Measurements from ENCODE around the gene ZNF391. TPM values are rescaled to one million over a fixed set of nuclear protein-coding genes. Genes with fewer than 3 reads are reported as not detected.
"Not testable (repeated sequence)": the region's sequence is repeated elsewhere in the genome, so short reads cannot be mapped to it uniquely, and the experiment has no call there.

ZNF391 gene
- total RNA-seq, 6 experiments from 2014 or later = 0.46 to 0.82 (median 0.60) TPM

DNA sequence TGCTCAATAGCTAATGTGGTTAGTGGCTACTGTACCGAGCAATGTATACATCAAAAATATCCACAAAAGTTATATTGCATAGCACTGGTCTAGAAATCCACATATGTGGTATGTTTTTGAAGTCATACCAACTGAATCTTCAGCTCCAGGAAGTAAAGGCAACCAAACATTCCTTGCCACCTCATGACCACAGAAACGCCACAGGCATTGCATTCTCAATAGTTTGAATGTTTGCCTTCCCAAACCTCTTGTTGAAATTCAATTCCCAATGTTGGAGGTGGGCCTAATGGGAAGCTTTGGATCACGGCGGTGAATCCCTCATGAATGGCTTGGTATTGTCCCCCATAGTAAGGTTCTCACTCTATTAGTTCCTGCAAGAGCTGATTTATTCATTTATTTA lies 18.2 kb upstream of the ZNF391 start:
- H3K27me3 Mint-ChIP-seq (ENCODE audit: insufficient read depth) = no peaks in the 10 kb centered on the region; the same call in 1 of the 2 replicates
- TF ChIP-seq, protein P1, sequence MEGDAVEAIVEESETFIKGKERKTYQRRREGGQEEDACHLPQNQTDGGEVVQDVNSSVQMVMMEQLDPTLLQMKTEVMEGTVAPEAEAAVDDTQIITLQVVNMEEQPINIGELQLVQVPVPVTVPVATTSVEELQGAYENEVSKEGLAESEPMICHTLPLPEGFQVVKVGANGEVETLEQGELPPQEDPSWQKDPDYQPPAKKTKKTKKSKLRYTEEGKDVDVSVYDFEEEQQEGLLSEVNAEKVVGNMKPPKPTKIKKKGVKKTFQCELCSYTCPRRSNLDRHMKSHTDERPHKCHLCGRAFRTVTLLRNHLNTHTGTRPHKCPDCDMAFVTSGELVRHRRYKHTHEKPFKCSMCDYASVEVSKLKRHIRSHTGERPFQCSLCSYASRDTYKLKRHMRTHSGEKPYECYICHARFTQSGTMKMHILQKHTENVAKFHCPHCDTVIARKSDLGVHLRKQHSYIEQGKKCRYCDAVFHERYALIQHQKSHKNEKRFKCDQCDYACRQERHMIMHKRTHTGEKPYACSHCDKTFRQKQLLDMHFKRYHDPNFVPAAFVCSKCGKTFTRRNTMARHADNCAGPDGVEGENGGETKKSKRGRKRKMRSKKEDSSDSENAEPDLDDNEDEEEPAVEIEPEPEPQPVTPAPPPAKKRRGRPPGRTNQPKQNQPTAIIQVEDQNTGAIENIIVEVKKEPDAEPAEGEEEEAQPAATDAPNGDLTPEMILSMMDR (IDR thresholded peaks at IDR 0.05) = no peak
- DNase-seq = no peak
- no peak overlapping the region for H3K27ac Mint-ChIP-seq
- peaks cover 13% of the 10 kb centered on the region; the same call in 1 of the 2 replicates for H3K9me3 Mint-ChIP-seq
- H3K4me1 Mint-ChIP-seq (ENCODE audit: low read depth) = peaks cover 14% of the 10 kb centered on the region
- H3K36me3 Mint-ChIP-seq (ENCODE audit: low read depth) = no peaks in the 10 kb centered on the region
- H3K4me3 Mint-ChIP-seq = no peak overlapping the region

DNA sequence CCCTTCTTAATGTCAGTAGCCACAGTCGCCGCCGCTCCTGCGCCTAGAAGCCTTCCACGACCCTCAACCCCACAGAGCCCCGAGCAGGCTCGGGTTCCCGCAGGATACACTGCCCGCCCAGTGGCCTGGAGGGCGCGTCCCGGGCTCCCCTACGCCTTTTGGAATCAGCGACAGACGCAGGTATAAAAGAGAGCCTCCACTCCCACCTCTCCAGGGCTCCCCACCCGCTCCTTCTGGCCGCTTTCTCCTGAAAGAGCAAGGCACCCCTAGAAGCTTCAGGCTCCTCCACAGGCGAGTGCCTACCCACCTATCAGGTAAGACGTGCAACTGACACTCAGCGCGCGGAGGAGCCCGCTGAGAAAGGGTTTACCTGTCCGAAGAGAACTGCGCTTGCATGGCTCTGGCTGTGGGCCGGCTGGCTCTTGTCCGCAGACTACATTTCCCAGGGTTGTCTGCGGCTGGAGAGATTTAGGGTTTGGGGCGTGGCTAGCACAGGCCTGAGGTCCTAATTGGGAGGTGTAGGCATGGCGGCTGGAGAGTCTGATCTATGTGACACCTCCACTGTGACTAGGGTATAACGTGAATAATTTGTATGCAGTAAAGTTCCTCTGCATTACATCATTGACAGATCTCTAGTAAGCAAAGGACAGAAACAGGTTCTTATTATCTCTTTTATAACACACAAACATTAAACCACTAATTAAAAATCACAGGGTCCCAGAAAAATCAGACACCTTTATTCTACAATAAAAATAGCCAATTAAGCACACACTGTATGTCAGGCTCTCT lies 13.5 kb upstream of the ZNF391 start:
- no peaks in the 10 kb centered on the region; the same call in 1 of the 2 replicates for H3K27me3 Mint-ChIP-seq (ENCODE audit: insufficient read depth)
- H3K4me1 Mint-ChIP-seq (ENCODE audit: low read depth) = peaks cover 19% of the 10 kb centered on the region
- peak; percentile 25 for DNase-seq
- TF ChIP-seq, protein P1 (IDR thresholded peaks at IDR 0.05) = no peak
- H3K27ac Mint-ChIP-seq = no peak overlapping the region
- no peaks in the 10 kb centered on the region for H3K9me3 Mint-ChIP-seq
- H3K36me3 Mint-ChIP-seq (ENCODE audit: low read depth) = no peaks in the 10 kb centered on the region
- peak overlapping the region; percentile 88 for H3K4me3 Mint-ChIP-seq

- peak overlapping the region; percentile 88 for H3K4me3 Mint-ChIP-seq
- no peaks in the 10 kb centered on the region for H3K36me3 Mint-ChIP-seq (ENCODE audit: low read depth)
- no peak for DNase-seq
- TF ChIP-seq, protein P1 (IDR thresholded peaks at IDR 0.05) = peak; percentile 32; the same call in 1 of the 2 replicates
- peaks cover 19% of the 10 kb centered on the region for H3K4me1 Mint-ChIP-seq (ENCODE audit: low read depth)
- peaks cover 6% of the 10 kb centered on the region; the same call in 1 of the 2 replicates for H3K9me3 Mint-ChIP-seq
- H3K27ac Mint-ChIP-seq = no peak overlapping the region
- no peaks in the 10 kb centered on the region; the same call in 1 of the 2 replicates for H3K27me3 Mint-ChIP-seq (ENCODE audit: insufficient read depth)
Measured at GRCh38 chr6:27375613-27376079, 12.9 kb upstream of the ZNF391 start.

DNA sequence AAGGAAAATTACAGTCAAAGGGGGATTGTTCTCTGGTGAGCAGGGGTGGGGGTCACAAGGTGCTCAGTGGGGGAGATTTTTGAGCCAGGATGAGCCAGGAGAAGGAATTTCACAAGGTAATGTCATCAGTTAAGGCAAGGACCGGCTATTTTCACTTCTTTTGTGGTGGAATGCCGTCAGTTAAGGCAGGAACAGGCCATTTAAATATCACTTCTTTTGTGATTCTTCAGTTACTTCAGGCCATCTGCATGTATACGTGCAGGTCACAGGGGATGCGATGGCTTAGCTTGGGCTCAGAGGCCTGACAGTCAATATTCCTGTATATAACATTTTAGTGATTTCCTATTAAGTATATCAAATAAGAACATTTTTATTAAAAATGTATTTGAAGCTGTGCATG lies 10.2 kb upstream of the ZNF391 start:
- not testable (repeated sequence) for H3K4me3 Mint-ChIP-seq; H3K36me3 Mint-ChIP-seq (ENCODE audit: low read depth); H3K27ac Mint-ChIP-seq; DNase-seq; H3K27me3 Mint-ChIP-seq (ENCODE audit: insufficient read depth)
- H3K4me1 Mint-ChIP-seq (ENCODE audit: low read depth) = peaks cover 19% of the 10 kb centered on the region
- peaks cover 22% of the 10 kb centered on the region for H3K9me3 Mint-ChIP-seq

- not testable (repeated sequence) for H3K4me3 Mint-ChIP-seq; H3K4me1 Mint-ChIP-seq (ENCODE audit: low read depth); H3K27me3 Mint-ChIP-seq (ENCODE audit: insufficient read depth); H3K27ac Mint-ChIP-seq; H3K36me3 Mint-ChIP-seq (ENCODE audit: low read depth); DNase-seq
- H3K9me3 Mint-ChIP-seq = peaks cover 25% of the 10 kb centered on the region
Measured at GRCh38 chr6:27381001-27381400, 7.6 kb upstream of the ZNF391 start.

- TF ChIP-seq, protein P1 (IDR thresholded peaks at IDR 0.05) = no peak
- no peak for DNase-seq
- Mint-ChIP-seq H3K9me3 (peaks cover 25% of the 10 kb centered on the region), H3K36me3 (ENCODE audit: low read depth) (no peaks in the 10 kb centered on the region), H3K4me3 (no peak overlapping the region), H3K27me3 (ENCODE audit: insufficient read depth) (no peaks in the 10 kb centered on the region), H3K4me1 (ENCODE audit: low read depth) (peaks cover 5% of the 10 kb centered on the region), H3K27ac (no peak overlapping the region)
Measured at GRCh38 chr6:27383011-27383410, 5.5 kb upstream of the ZNF391 start.
